ENCODE data around the gene MAST2.

Gene MAST2

GRCh38 chr1:45982359-45982758 is 178.9 kb downstream of the MAST2 start:
- DNase-seq (ENCODE audit: low read depth) = no peak

DNA sequence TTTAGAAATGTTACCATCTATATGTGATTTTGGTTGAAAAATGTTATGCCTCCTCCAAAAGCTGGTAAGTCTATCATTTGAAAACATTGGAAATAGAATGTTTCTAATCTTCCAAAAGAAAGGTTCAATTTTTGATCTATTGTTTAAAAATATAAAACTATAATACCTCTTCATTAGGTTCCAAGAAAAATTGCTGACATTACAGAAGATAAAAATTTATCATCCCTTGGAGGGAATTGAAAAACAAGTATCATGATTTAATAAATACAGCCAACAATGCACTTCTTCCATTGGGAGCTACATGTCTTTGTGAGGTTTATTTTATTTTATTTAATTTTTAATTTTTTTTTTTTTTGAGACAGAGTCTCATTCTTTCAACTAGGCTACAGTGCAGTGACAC is 180.6 kb downstream of the MAST2 start:
- DNase-seq (ENCODE audit: low read depth) = no peak

DNA sequence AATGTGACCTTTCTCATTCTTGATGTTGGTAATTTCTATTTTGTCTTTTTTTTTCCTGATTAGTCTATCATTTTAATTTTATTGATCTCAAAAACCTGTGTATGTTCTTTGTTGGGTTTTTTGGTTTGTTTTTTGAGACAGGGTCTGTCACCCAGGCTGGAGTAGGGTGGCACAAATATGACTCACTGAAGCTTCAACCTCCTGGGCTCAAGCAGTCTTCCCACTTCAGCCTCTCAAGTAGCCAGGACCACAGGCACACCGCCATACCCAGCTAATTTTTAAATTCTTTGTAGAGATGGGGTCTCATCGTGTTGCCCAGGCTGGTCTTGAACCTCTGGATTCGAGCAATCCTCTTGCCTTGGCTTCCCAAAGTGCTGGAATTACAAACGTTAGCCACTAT is 183.8 kb downstream of the MAST2 start:
- no peak for DNase-seq (ENCODE audit: low read depth)

DNA sequence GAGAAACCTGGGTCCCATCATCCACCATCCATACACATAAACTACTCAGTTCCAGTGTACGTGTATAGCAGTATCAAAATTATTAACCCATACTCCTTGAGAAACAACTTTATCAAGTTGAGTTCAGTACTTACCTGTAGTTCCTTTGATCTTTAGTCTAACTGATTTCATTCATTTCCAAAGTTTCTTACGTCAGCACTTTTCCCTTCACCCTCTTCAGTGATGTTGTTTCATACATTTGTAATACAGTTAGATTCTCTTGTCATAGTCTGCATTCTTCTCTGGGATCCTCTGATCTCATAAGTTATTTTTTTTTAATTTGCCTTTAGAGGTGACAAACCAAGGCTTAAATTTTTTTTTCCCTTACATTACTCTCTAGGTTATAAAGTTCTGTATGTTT is 185.8 kb downstream of the MAST2 start:
- no peak for DNase-seq (ENCODE audit: low read depth)

GRCh38 chr1:45994423-45994822 is 191.0 kb downstream of the MAST2 start:
- no peak for DNase-seq (ENCODE audit: low read depth)

GRCh38 chr1:45995298-45995697 is 191.9 kb downstream of the MAST2 start:
- no peak for DNase-seq (ENCODE audit: low read depth)

GRCh38 chr1:45998020-45998617 is 194.7 kb downstream of the MAST2 start:
- DNase-seq (ENCODE audit: low read depth) = no peak

- no peak for DNase-seq (ENCODE audit: low read depth)
These were observed 196.1 kb downstream of the MAST2 start for GRCh38 chr1:45999507-45999906.

DNA sequence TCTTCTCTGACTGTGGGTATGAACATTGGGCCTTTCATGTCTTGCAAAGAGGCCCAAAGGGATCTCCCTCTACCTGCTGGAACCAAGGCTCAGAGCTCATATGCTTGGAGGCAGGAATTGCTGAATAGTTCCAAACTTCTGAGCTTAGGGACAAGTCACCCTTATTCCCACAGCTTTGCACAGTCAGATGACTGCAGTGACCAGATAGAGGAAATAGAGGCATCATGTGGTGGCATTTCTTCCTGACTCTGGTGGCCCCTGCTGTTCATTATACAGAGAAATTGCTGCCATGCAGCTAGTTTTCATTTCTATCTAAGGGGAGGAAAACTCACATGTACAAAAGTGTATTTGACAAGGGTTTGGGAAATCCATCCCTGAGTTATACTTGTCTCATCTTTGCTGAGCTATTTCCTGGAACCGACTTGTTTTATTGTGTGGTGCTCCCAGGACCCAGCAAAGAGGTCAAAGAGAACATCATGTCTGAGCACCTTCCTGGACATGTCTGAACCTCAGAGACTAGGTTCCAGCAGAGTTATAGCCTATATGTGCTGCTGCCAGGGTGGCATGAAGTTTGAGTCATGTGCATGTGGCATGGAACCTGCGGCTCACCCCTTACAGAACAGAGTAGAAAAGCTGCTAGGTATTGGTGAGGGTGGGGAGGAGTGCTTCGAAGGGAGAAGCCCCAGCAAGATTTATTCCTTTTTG is 197.8 kb downstream of the MAST2 start:
- DNase-seq (ENCODE audit: low read depth) = no peak

- no peak for DNase-seq (ENCODE audit: low read depth)
These were observed 199.2 kb downstream of the MAST2 start for GRCh38 chr1:46002551-46003150.

- DNase-seq (ENCODE audit: low read depth) = no peak
These were observed 199.9 kb downstream of the MAST2 start for GRCh38 chr1:46003315-46003714.

DNA sequence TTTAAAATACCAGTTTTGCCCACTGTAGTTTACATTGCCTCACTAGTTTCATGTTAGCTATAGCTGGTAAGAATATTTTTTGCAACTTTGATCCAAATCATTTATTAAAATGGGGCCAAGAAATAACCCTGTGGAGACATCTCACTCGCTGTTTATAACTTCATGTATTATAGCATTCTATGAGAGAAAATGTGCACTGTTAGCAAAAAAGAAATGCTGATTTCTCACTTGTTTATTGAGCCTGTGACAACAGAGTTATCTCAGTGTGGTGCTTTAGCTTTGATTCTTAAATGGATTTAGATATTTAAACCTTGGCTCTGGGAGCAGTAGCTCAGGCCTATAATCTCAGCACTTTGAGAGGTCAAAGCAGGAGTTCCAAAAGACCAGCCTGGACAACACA is 201.1 kb downstream of the MAST2 start:
- no peak for DNase-seq (ENCODE audit: low read depth)

DNA sequence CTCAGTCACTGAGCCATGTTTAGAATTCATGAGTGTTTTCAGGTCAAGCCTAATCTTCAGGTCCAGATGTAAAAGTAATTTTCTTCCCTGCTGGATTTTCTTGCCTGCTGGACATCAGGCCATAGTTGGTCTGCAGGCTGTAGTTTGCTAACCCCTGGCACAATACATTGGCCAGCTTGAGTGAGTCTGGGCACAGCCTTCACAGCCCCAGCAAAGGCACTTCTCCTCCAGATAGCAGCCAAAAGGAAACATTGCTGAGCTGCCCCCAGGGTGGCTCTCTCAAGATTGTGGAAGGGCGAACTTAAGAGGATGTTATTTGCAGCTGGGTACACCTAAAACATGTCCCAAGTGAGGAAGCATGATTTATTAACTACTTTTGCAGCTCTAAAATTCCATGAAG is 202.2 kb downstream of the MAST2 start:
- DNase-seq (ENCODE audit: low read depth) = no peak

DNA sequence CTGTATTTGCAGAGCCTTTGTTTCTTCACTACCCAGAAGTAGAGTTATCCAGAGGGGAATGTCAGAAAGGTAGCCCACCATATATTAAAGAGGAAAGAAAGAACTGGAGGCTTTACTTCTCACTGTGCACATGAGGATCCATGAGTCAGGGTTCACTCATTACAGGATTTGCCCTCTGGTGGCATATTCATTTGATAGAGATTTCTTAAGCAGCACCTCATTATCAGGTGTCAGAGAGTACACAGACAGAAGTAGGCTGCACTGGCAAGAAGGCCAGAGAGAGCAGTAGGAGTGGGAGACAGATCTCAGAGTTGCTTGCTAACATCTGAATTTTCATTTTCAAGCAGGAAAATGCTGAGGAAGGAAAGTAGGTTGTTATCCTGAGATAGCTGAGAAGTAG is 205.2 kb downstream of the MAST2 start:
- no peak for DNase-seq (ENCODE audit: low read depth)

- no peak for DNase-seq (ENCODE audit: low read depth)
These were observed 207.2 kb downstream of the MAST2 start for GRCh38 chr1:46010611-46011010.

- DNase-seq (ENCODE audit: low read depth) = no peak
These were observed 207.8 kb downstream of the MAST2 start for GRCh38 chr1:46011121-46011695.

- no peak for DNase-seq (ENCODE audit: low read depth)
These were observed 208.8 kb downstream of the MAST2 start for GRCh38 chr1:46012236-46012635.

DNA sequence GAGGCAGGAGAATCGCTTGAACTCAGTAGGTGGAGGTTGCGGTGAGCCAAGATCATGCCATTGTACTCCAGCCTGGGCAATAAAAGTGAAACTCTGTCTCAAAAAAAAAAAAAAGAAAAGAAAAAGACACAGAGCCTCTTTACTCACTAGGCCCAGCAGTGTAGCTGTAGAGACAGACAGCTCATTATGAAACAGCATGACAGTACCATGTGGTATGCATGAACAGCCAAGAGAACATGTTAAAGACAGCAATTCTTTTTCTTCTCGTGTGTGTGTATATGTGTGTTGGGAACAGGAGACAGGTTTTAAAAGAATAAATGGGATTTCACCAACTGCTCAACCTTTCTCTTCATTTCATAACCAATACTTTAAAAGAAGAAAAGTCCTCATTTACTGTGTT is 210.2 kb downstream of the MAST2 start:
- no peak for DNase-seq (ENCODE audit: low read depth)

- DNase-seq (ENCODE audit: low read depth) = no peak
These were observed 214.6 kb downstream of the MAST2 start for GRCh38 chr1:46017876-46018503.

- no peak for DNase-seq (ENCODE audit: low read depth)
These were observed 215.9 kb downstream of the MAST2 start for GRCh38 chr1:46019348-46019747.

DNA sequence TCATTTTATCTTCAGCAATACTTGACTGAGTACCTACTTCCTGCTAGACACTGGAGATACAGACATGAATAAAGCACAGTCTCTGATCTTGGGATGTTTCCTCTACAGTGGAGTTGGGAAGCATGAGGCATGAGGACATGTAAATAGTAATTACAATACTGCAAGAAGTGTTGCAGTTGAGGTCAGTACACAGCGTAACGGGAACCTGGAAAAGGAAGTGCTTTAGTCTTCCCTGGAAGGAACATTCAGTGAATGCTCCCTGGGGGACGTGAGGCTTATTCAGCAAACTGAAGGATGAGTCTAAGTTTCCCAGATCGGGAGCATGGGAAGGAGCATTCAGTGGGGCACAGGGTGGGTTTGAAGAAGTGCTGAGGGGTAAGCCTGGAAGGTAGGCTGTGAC is 216.6 kb downstream of the MAST2 start:
- no peak for DNase-seq (ENCODE audit: low read depth)

GRCh38 chr1:46021046-46021996 is 217.9 kb downstream of the MAST2 start:
- no peak for DNase-seq (ENCODE audit: low read depth)
